Measurements from ENCODE around the gene PSMD9.

Gene PSMD9

DNA sequence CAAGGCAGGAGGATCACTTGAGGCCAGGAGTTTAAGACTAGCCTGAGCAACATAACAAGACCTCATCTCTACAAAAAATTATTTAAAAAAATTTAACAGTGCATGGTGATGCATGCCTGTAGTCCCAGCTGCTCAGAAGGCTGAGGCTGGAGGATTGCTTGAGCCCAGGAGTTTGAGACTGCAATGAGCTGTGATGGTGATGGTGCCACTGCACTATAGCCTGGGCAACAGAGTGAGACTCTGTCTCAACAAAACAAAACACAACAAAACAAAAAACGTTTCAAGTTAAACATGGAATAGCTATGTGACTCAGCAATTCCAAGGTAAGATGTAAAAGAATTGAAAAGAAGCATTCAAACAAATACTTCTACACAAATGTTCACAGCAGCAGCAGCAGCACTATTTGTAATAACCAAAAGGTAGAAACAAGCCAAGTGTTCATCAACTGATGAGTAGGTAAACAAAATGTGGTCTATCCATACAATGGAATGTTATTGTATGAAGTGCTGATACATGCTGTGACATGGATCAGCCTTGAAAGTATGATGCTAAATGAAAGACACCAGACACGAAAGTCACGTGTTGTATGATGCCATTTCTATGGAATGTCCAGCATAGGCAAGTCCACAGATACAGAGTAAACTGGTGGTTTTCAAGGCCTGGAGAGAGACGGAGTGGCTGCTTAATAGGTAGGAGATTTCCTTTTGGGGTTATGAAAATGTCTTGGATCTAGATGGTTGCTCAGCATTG lies 61.2 kb downstream of the PSMD9 start:
- peak; percentile 95 for ATAC-seq

DNA sequence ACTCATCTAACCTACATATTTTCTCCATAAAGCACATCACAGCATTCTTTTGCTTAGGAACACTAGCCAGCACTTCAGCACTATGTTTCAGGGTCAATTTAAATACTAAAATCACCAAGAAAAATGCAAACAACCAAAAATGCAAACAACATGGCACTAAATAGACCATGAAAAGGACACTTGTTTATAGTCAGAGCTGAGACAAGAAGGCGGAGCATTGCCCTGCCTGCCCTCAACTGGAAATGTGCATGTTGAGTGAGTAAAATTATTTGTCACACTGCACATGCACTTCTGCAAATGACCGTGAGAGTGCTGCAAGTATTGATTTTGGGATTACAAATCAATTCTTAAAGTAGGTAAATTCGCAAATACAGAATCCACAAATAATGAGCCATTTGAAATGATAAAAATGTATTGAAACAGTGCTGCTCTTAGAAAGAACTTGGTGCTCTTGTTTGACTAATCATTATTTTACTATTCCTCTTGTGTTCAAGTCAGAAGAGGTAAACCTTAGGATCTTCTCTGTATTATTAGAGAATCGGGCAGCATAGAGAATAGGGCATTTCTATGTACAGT lies 64.6 kb downstream of the PSMD9 start:
- no peak for TF ChIP-seq GLIS3 (CRISPR knock-in tag; IDR thresholded peaks at IDR 0.05)
- no peak for TF ChIP-seq TCF4 (CRISPR knock-in tag; IDR thresholded peaks at IDR 0.05; ENCODE audit: borderline replicate concordance)
- TF ChIP-seq OSR1 (CRISPR knock-in tag; IDR thresholded peaks at IDR 0.05): no peak
- TF ChIP-seq PPARA (CRISPR knock-in tag; IDR thresholded peaks at IDR 0.05; ENCODE audit: borderline replicate concordance): no peak
- no peak for TF ChIP-seq ZNF8 (CRISPR knock-in tag; IDR thresholded peaks at IDR 0.05)
- TF ChIP-seq, protein P1, sequence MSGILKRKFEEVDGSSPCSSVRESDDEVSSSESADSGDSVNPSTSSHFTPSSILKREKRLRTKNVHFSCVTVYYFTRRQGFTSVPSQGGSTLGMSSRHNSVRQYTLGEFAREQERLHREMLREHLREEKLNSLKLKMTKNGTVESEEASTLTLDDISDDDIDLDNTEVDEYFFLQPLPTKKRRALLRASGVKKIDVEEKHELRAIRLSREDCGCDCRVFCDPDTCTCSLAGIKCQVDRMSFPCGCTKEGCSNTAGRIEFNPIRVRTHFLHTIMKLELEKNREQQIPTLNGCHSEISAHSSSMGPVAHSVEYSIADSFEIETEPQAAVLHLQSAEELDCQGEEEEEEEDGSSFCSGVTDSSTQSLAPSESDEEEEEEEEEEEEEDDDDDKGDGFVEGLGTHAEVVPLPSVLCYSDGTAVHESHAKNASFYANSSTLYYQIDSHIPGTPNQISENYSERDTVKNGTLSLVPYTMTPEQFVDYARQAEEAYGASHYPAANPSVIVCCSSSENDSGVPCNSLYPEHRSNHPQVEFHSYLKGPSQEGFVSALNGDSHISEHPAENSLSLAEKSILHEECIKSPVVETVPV (CRISPR knock-in tag; IDR thresholded peaks at IDR 0.05): no peak
- no peak for TF ChIP-seq SNAI2 (CRISPR knock-in tag; IDR thresholded peaks at IDR 0.05)
- no peak for ATAC-seq

More for the DNA sequence above, 61.2 kb downstream of the PSMD9 start:
- peak; percentile 78 for TF ChIP-seq ISL1 (CRISPR knock-in tag; IDR thresholded peaks at IDR 0.05)
- TF ChIP-seq, protein P2, sequence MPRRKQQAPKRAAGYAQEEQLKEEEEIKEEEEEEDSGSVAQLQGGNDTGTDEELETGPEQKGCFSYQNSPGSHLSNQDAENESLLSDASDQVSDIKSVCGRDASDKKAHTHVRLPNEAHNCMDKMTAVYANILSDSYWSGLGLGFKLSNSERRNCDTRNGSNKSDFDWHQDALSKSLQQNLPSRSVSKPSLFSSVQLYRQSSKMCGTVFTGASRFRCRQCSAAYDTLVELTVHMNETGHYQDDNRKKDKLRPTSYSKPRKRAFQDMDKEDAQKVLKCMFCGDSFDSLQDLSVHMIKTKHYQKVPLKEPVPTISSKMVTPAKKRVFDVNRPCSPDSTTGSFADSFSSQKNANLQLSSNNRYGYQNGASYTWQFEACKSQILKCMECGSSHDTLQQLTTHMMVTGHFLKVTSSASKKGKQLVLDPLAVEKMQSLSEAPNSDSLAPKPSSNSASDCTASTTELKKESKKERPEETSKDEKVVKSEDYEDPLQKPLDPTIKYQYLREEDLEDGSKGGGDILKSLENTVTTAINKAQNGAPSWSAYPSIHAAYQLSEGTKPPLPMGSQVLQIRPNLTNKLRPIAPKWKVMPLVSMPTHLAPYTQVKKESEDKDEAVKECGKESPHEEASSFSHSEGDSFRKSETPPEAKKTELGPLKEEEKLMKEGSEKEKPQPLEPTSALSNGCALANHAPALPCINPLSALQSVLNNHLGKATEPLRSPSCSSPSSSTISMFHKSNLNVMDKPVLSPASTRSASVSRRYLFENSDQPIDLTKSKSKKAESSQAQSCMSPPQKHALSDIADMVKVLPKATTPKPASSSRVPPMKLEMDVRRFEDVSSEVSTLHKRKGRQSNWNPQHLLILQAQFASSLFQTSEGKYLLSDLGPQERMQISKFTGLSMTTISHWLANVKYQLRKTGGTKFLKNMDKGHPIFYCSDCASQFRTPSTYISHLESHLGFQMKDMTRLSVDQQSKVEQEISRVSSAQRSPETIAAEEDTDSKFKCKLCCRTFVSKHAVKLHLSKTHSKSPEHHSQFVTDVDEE (CRISPR knock-in tag; IDR thresholded peaks at IDR 0.05): no peak
- TF ChIP-seq CSDC2 (CRISPR knock-in tag; IDR thresholded peaks at IDR 0.05): no peak
- no peak for TF ChIP-seq BACH2 (CRISPR knock-in tag; IDR thresholded peaks at IDR 0.05; ENCODE audit: borderline replicate concordance)
- no peak for TF ChIP-seq PPARA (CRISPR knock-in tag; IDR thresholded peaks at IDR 0.05; ENCODE audit: borderline replicate concordance)
- TF ChIP-seq ZNF8 (CRISPR knock-in tag; IDR thresholded peaks at IDR 0.05): no peak
- no peak for TF ChIP-seq RARB (CRISPR knock-in tag; IDR thresholded peaks at IDR 0.05)
- no peak for TF ChIP-seq ARNTL (CRISPR knock-in tag; IDR thresholded peaks at IDR 0.05; ENCODE audit: borderline replicate concordance, low read depth)
- TF ChIP-seq, protein P3, sequence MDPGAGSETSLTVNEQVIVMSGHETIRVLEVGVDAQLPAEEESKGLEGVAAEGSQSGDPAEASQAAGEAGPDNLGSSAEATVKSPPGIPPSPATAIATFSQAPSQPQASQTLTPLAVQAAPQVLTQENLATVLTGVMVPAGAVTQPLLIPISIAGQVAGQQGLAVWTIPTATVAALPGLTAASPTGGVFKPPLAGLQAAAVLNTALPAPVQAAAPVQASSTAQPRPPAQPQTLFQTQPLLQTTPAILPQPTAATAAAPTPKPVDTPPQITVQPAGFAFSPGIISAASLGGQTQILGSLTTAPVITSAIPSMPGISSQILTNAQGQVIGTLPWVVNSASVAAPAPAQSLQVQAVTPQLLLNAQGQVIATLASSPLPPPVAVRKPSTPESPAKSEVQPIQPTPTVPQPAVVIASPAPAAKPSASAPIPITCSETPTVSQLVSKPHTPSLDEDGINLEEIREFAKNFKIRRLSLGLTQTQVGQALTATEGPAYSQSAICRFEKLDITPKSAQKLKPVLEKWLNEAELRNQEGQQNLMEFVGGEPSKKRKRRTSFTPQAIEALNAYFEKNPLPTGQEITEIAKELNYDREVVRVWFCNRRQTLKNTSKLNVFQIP (CRISPR knock-in tag; IDR thresholded peaks at IDR 0.05; ENCODE audit: borderline replicate concordance, low read depth): no peak
- TF ChIP-seq, protein P4, sequence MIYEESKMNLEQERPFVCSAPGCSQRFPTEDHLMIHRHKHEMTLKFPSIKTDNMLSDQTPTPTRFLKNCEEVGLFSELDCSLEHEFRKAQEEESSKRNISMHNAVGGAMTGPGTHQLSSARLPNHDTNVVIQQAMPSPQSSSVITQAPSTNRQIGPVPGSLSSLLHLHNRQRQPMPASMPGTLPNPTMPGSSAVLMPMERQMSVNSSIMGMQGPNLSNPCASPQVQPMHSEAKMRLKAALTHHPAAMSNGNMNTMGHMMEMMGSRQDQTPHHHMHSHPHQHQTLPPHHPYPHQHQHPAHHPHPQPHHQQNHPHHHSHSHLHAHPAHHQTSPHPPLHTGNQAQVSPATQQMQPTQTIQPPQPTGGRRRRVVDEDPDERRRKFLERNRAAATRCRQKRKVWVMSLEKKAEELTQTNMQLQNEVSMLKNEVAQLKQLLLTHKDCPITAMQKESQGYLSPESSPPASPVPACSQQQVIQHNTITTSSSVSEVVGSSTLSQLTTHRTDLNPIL (CRISPR knock-in tag; IDR thresholded peaks at IDR 0.05; ENCODE audit: low read depth): peak; percentile 77; the same call in 1 of the 2 replicates
- TF ChIP-seq TCF4 (CRISPR knock-in tag; IDR thresholded peaks at IDR 0.05; ENCODE audit: borderline replicate concordance): no peak
- TF ChIP-seq, protein P1 (CRISPR knock-in tag; IDR thresholded peaks at IDR 0.05): no peak
- no peak for TF ChIP-seq ZFP30 (CRISPR knock-in tag; IDR thresholded peaks at IDR 0.05)
- no peak for TF ChIP-seq ZNF70 (CRISPR knock-in tag; IDR thresholded peaks at IDR 0.05)
- no peak for TF ChIP-seq OSR1 (CRISPR knock-in tag; IDR thresholded peaks at IDR 0.05)
- TF ChIP-seq ESRRG (CRISPR knock-in tag; IDR thresholded peaks at IDR 0.05): no peak
- TF ChIP-seq SNAI2 (CRISPR knock-in tag; IDR thresholded peaks at IDR 0.05): no peak
- TF ChIP-seq, protein P5, sequence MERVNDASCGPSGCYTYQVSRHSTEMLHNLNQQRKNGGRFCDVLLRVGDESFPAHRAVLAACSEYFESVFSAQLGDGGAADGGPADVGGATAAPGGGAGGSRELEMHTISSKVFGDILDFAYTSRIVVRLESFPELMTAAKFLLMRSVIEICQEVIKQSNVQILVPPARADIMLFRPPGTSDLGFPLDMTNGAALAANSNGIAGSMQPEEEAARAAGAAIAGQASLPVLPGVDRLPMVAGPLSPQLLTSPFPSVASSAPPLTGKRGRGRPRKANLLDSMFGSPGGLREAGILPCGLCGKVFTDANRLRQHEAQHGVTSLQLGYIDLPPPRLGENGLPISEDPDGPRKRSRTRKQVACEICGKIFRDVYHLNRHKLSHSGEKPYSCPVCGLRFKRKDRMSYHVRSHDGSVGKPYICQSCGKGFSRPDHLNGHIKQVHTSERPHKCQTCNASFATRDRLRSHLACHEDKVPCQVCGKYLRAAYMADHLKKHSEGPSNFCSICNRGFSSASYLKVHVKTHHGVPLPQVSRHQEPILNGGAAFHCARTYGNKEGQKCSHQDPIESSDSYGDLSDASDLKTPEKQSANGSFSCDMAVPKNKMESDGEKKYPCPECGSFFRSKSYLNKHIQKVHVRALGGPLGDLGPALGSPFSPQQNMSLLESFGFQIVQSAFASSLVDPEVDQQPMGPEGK (CRISPR knock-in tag; IDR thresholded peaks at IDR 0.05; ENCODE audit: borderline replicate concordance): no peak
- no peak for TF ChIP-seq ZFP3 (CRISPR knock-in tag; IDR thresholded peaks at IDR 0.05)
- TF ChIP-seq GLIS3 (CRISPR knock-in tag; IDR thresholded peaks at IDR 0.05): 0 out of 2 replicates have a peak, but pooled peaks have one; percentile 66
- TF ChIP-seq TOX (CRISPR knock-in tag; IDR thresholded peaks at IDR 0.05; ENCODE audit: borderline replicate concordance): no peak
- no peak for TF ChIP-seq ZC3H10 (CRISPR knock-in tag; IDR thresholded peaks at IDR 0.05)
- TF ChIP-seq ZNF565 (CRISPR knock-in tag; conservative IDR thresholded peaks at IDR 0.05; ENCODE audit: low read depth): no peak
